CD4-positive, CD25-positive, alpha-beta regulatory T cell (primary cell): ENCODE results near the gene CEND1. TPM values are rescaled to one million over a fixed set of nuclear protein-coding genes. Genes with fewer than 3 reads are reported as not detected.

Experiments
- ATAC-seq, 2 donors: fragments of 150-1000 bp; cut with Tn5 transposase; one replicate each; pipeline ENCODE4 v1.10.0; 2021; ENCODE audit warnings: low read depth in 2 of 2, moderate number of reproducible peaks in 2 of 2, moderate library complexity in 1 of 2
- DNase-seq, 3 donors: peaks; one replicate each; pipeline versions ENCODE4 v3.0.0 to v3.0.0-alpha.2; 2012 to 2022; ENCODE audit warnings: mixed read lengths in 1 of 3
- H3K27ac ChIP-seq: one replicate; pipeline ENCODE4 v1.7.0; 2013; ENCODE audit warnings: mild to moderate bottlenecking, low read length; ENCODE audit not compliant: insufficient read depth, poor library complexity, severe bottlenecking
- H3K27me3 ChIP-seq: one replicate; pipeline ENCODE4 v1.7.0; 2013; ENCODE audit warnings: low read length; ENCODE audit not compliant: control insufficient read depth, insufficient read depth
- H3K36me3 ChIP-seq: one replicate; pipeline ENCODE4 v1.7.0; 2013; ENCODE audit warnings: mild to moderate bottlenecking, low read length, moderate library complexity; ENCODE audit not compliant: control insufficient read depth, insufficient read depth
- H3K4me1 ChIP-seq: 2 replicates; pipeline ENCODE4 v1.7.0; 2013; ENCODE audit warnings: mild to moderate bottlenecking, low read length; ENCODE audit not compliant: insufficient read depth, control insufficient read depth, poor library complexity, severe bottlenecking
- H3K4me3 ChIP-seq: one replicate; pipeline ENCODE4 v1.7.0; 2013; ENCODE audit warnings: low read depth, mild to moderate bottlenecking, low read length, moderate library complexity
- H3K9me3 ChIP-seq, 2 experiments: 1 replicate in 1 of 2; 2 replicates in 1 of 2; pipeline ENCODE4 v1.7.0; 2013; ENCODE audit warnings: low read length in 2 of 2, mild to moderate bottlenecking in 1 of 2, moderate library complexity in 1 of 2; ENCODE audit not compliant: control insufficient read depth in 2 of 2
- H3K27ac Mint-ChIP-seq, 3 donors: one replicate each; pipeline ENCODE4 v1.8.0; 2020 to 2022; ENCODE audit warnings: mild to moderate bottlenecking in 3 of 3, mixed read lengths in 3 of 3, moderate library complexity in 2 of 3
- H3K27me3 Mint-ChIP-seq: one replicate; pipeline ENCODE4 v1.8.0; 2022; ENCODE audit warnings: mild to moderate bottlenecking, mixed read lengths
- H3K36me3 Mint-ChIP-seq: one replicate; pipeline ENCODE4 v1.8.0; 2020; ENCODE audit warnings: mixed read lengths
- H3K4me1 Mint-ChIP-seq, 4 donors: one replicate each; pipeline ENCODE4 v1.8.0; 2020 to 2022; ENCODE audit warnings: mixed read lengths in 4 of 4, mild to moderate bottlenecking in 1 of 4
- H3K4me3 Mint-ChIP-seq, 4 donors: one replicate each; pipeline ENCODE4 v1.8.0; 2020 to 2022; ENCODE audit warnings: mild to moderate bottlenecking in 4 of 4, mixed read lengths in 4 of 4, moderate library complexity in 3 of 4
- H3K9me3 Mint-ChIP-seq, 7 donors: one replicate each; pipeline ENCODE4 v1.8.0; 2020 to 2022; ENCODE audit warnings: mixed read lengths in 7 of 7, mild to moderate bottlenecking in 3 of 7, moderate library complexity in 2 of 7
- polyA plus RNA-seq, 4 donors: library from polyadenylated mRNA; unstranded; fragments of 300-500 nt; fragmentation: Illumina TruSeq; gene quantifications; one replicate each; pipeline ENCODE4 v1.2.3, GENCODE V29; 2021
- total RNA-seq: library from RNA; stranded (reverse); gene quantifications from one replicate; pipeline ENCODE4 v1.2.3, GENCODE V29; 2022

The CEND1 gene
- total and polyA plus RNA-seq, 5 donors from 2014 or later = 0.47 to 0.67 (median 0.49) TPM; not detected in 2

DNA sequence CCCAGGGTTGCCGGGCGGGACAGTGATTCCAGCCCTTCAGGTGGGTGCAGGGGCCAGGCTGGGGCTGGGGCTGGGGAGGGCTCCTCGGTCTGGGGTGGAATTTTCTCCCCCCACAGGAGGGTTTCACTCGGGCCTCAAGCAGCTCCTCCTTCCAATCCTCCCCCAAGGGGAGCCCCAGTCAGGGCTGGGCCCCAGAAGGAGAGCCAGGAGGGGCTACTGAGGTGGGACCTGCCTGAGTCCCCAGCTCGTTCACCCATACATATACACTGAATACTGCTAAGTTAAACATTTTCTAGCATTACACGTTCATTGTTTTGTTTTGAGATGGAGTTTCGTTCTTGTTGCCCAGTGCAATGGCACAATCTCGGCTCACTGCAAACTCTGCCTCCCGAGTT, 36.3 kb upstream of the CEND1 start:
- Mint-ChIP-seq H3K27ac (no peak overlapping the region), H3K27me3 (peaks cover 31% of the 10 kb centered on the region), H3K4me3 (peak overlapping the region; percentile 77 to 91 (median 84)), H3K9me3 (no peaks in the 10 kb centered on the region), H3K4me1 (peaks cover 0 to 50% (median 13%) of the 10 kb centered on the region in 4 donors), H3K36me3 (peaks cover 10% of the 10 kb centered on the region)
- Histone ChIP-seq H3K4me3 (no peak overlapping the region), H3K27me3 (no peaks in the 10 kb centered on the region), H3K4me1 (peaks cover 50% of the 10 kb centered on the region), H3K9me3 (no peaks in the 10 kb centered on the region), H3K27ac (no peak overlapping the region), H3K36me3 (peaks cover 10% of the 10 kb centered on the region)
- DNase-seq (no peak), ATAC-seq (no peak)

- Histone ChIP-seq H3K36me3 (peaks cover 10% of the 10 kb centered on the region), H3K4me1 (peaks cover 50% of the 10 kb centered on the region), H3K9me3 (no peaks in the 10 kb centered on the region), H3K27ac (no peak overlapping the region), H3K4me3 (no peak overlapping the region), H3K27me3 (no peaks in the 10 kb centered on the region)
- Mint-ChIP-seq H3K4me3 (peak overlapping the region in 1 of 4 donors; percentile 85), H3K9me3 (no peaks in the 10 kb centered on the region), H3K27me3 (peaks cover 30% of the 10 kb centered on the region), H3K4me1 (peaks cover 0 to 54% (median 16%) of the 10 kb centered on the region in 4 donors), H3K27ac (no peak overlapping the region), H3K36me3 (peaks cover 10% of the 10 kb centered on the region)
- DNase-seq = no peak
- no peak for ATAC-seq
Measured at GRCh38 chr11:825366-826226, 35.7 kb upstream of the CEND1 start.

GRCh38 chr11:824942-825341, 35.1 kb upstream of the CEND1 start:
- Histone ChIP-seq H3K9me3 (no peaks in the 10 kb centered on the region), H3K27ac (no peak overlapping the region), H3K4me1 (peaks cover 47% of the 10 kb centered on the region), H3K27me3 (no peaks in the 10 kb centered on the region), H3K4me3 (no peak overlapping the region), H3K36me3 (peaks cover 10% of the 10 kb centered on the region)
- Mint-ChIP-seq H3K9me3 (no peaks in the 10 kb centered on the region), H3K36me3 (peaks cover 10% of the 10 kb centered on the region), H3K27ac (peak overlapping the region in 1 of 3 donors; percentile 56), H3K4me1 (peaks cover 0 to 51% (median 16%) of the 10 kb centered on the region in 4 donors), H3K27me3 (peaks cover 30% of the 10 kb centered on the region), H3K4me3 (peak overlapping the region in 2 of 4 donors; percentile 54 to 74)
- ATAC-seq (no peak), DNase-seq (no peak)

DNA sequence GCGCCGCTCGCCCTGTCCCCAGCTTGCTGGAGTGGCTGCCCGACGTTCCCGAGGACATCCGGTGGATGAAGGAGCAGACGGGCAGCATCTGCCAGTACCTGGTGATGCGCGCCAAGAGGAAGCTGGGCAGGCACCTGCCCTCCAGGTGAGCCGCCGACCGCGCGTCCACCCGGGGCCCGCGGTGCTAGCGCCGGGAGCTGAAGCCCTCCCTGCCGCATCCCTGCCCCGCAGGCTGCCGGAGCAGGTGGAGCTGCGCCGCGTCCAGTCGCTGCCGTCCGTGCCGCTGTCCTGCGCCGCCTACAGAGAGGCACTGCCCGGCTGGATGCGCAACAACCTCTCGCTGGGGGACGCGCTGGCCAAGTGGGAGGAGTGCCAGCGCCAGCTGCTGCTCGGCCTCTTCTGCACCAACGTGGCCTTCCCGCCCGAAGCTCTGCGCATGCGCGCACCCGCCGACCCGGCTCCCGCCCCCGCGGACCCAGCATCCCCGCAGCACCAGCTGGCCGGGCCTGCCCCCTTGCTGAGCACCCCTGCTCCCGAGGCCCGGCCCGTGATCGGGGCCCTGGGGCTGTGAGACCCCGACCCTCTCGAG, 34.5 kb upstream of the CEND1 start:
- Mint-ChIP-seq H3K27ac (no peak overlapping the region), H3K9me3 (no peaks in the 10 kb centered on the region), H3K4me1 (peaks cover 0 to 46% (median 16%) of the 10 kb centered on the region in 4 donors), H3K36me3 (peaks cover 10% of the 10 kb centered on the region), H3K4me3 (peak overlapping the region in 1 of 4 donors; percentile 54), H3K27me3 (peaks cover 27% of the 10 kb centered on the region)
- DNase-seq (no peak), ATAC-seq (no peak)
- no peaks in the 10 kb centered on the region for H3K9me3 ChIP-seq
- no peaks in the 10 kb centered on the region for H3K27me3 ChIP-seq
- H3K27ac ChIP-seq = no peak overlapping the region
- peaks cover 10% of the 10 kb centered on the region for H3K36me3 ChIP-seq
- no peak overlapping the region for H3K4me3 ChIP-seq
- H3K4me1 ChIP-seq = peaks cover 42% of the 10 kb centered on the region

DNA sequence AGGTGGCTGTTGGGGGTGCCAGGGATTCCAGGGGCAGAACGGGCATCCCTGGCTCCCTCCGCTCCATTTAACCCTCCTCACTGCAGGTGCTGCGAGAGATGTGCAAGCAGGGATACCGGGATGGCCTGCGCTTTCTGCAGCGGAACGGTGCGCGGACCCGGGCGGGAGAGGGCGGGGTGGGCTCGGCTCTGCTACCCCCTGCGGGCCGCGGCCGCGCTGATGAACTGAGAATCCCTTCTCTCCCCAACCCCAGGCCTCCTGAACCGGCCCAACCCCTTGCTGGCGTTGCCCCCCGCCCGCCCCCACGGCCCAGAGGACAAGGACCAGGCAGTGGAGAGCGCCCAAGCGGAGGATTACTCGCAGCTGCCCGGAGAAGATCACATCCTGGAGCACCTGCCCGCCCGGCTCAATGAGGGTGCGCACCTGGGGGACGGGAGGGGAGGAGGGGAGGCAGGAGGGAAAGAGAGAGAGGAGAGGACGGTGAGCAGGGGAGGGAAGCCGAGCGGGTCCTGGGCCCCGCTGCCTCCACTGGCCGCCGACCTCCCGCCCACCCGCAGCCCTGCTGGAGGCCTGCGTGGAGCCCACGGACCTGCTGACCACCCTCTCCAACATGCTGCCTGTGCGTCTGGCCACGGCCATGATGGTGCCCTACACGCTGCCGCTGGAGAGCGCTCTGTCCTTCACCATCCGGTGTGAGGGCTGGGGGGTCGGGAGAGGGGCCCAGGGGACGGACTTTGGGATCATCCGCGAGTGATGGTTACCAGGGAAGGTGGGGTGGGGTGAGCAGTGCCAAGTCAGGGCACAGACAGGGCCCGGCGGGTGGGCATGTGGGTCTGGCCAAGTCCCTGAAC, 33.8 kb upstream of the CEND1 start:
- H3K4me3 Mint-ChIP-seq = peak overlapping the region in 2 of 4 donors; percentile 38 to 41
- H3K27ac Mint-ChIP-seq = no peak overlapping the region
- no peak for DNase-seq

DNA sequence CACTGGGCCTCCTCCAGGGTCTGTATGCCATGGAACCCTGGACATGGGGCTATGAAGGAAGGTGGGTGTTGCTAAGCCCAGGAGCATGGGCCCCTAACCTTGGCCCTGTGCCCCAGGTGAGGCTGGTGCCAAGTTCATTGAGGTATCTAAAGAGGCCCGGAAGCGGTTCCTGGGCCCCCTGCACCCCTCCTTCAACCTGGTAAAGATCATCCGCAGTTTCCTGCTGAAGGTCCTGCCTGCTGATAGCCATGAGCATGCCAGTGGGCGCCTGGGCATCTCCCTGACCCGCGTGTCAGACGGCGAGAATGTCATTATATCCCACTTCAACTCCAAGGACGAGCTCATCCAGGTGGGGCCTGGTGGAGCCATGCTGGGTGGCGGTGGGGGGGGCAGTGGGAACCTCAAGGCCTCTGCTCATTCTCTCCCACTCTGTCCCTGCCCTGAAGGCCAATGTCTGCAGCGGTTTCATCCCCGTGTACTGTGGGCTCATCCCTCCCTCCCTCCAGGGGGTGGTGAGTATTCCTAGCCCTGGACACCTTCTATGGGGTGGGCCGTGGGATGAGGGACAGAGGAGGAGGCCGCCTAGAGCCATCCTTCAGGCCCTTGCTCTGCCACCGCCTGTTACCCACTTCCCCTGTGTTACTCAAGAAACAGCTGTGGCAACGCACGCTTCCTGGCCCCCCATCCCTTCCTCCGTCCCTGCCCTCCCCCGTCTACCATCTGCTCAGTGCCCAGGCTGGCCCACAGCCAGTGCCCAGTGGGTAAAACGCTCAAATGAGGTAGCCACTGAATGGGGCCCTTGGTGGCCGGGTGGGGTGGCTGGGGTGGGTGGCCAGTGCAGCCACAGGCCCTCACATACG, 31.9 kb upstream of the CEND1 start:
- no peak overlapping the region for H3K27ac ChIP-seq
- DNase-seq (no peak), ATAC-seq (no peak)
- peaks cover 6% of the 10 kb centered on the region for H3K27me3 Mint-ChIP-seq
- H3K36me3 ChIP-seq = peaks cover 10% of the 10 kb centered on the region
- H3K36me3 Mint-ChIP-seq = peaks cover 10% of the 10 kb centered on the region
- peaks cover 0 to 32% (median 10%) of the 10 kb centered on the region in 4 donors for H3K4me1 Mint-ChIP-seq
- peak overlapping the region; percentile 90 to 95 (median 92) for H3K4me3 Mint-ChIP-seq
- H3K9me3 ChIP-seq = no peaks in the 10 kb centered on the region
- H3K4me1 ChIP-seq = peaks cover 30% of the 10 kb centered on the region
- no peaks in the 10 kb centered on the region for H3K9me3 Mint-ChIP-seq
- H3K27me3 ChIP-seq = no peaks in the 10 kb centered on the region
- no peak overlapping the region for H3K27ac Mint-ChIP-seq
- H3K4me3 ChIP-seq = no peak overlapping the region

More for the DNA sequence above, 33.8 kb upstream of the CEND1 start:
- Histone ChIP-seq H3K36me3 (peaks cover 10% of the 10 kb centered on the region), H3K27me3 (no peaks in the 10 kb centered on the region), H3K9me3 (no peaks in the 10 kb centered on the region), H3K27ac (no peak overlapping the region), H3K4me3 (no peak overlapping the region), H3K4me1 (peaks cover 40% of the 10 kb centered on the region)
- peaks cover 19% of the 10 kb centered on the region for H3K27me3 Mint-ChIP-seq
- no peak for ATAC-seq
- H3K36me3 Mint-ChIP-seq = peaks cover 10% of the 10 kb centered on the region
- H3K9me3 Mint-ChIP-seq = no peaks in the 10 kb centered on the region
- H3K4me1 Mint-ChIP-seq = peaks cover 0 to 40% (median 16%) of the 10 kb centered on the region in 4 donors
